Right atrium auricular region (tissue), 2 donors: ENCODE measurements around the gene UNC5B. TPM values are rescaled to one million over a fixed set of nuclear protein-coding genes. Genes with fewer than 3 reads are reported as not detected.

Experiments used
- DNase-seq: peaks from one replicate; pipeline ENCODE4 v3.0.0-alpha.2; 2019; ENCODE audit warnings: low spot score
- H3K27ac ChIP-seq, 2 donors: fragments of 200-600 bp; sonication (generic); 1 replicate in 1 of 2; 2 replicates in 1 of 2; pipeline ENCODE4 v1.5.1; 2016 to 2019
- H3K27me3 ChIP-seq, 2 donors: fragments of 200-600 bp; sonication (generic); one replicate each; pipeline versions ENCODE4 v1.5.1 to v1.6.0; 2017 to 2019
- H3K36me3 ChIP-seq: fragments of 200-600 bp; sonication (generic); one replicate; pipeline ENCODE4 v1.5.1; 2016
- H3K4me1 ChIP-seq, 2 donors: fragments of 200-600 bp; sonication (generic); one replicate each; pipeline versions ENCODE4 v1.5.1 to v1.6.0; 2017 to 2019
- H3K4me3 ChIP-seq, 2 donors: fragments of 200-600 bp; sonication (generic); 1 replicate in 1 of 2; 2 replicates in 1 of 2; pipeline ENCODE4 v1.5.1; 2017 to 2019; ENCODE audit warnings: mild to moderate bottlenecking in 1 of 2, moderate library complexity in 1 of 2
- H3K9me3 ChIP-seq, 2 donors: fragments of 200-600 bp; sonication (generic); one replicate each; pipeline ENCODE4 v1.5.1; 2019
- CTCF ChIP-seq, 2 donors: fragments of 200-600 bp; sonication (generic); IDR thresholded peaks; one replicate each; pipeline ENCODE4 v1.5.1; 2019; ENCODE audit warnings: antibody characterized with exemption in 2 of 2
- total RNA-seq, 2 donors: library from RNA; depleted of rRNA; stranded (reverse); fragments of >200 nt; gene quantifications; one replicate each; pipeline ENCODE4 v1.1.0, GENCODE V29; 2016

Gene UNC5B
- total RNA-seq, 2 donors from 2014 or later, result 10.9 to 29.2 TPM

- no peak overlapping the region for H3K27ac ChIP-seq
Measured at GRCh38 chr10:71320592-71320991, 108.2 kb downstream of the UNC5B start.

GRCh38 chr10:71321386-71321785 is 109.0 kb downstream of the UNC5B start:
- H3K4me3 ChIP-seq, result no peak overlapping the region
- no peak for DNase-seq
- no peaks in the 10 kb centered on the region for H3K9me3 ChIP-seq
- H3K4me1 ChIP-seq, result peaks cover 0 to 11% of the 10 kb centered on the region in 2 donors
- no peaks in the 10 kb centered on the region for H3K36me3 ChIP-seq
- no peaks in the 10 kb centered on the region for H3K27me3 ChIP-seq
- no peak for TF ChIP-seq CTCF (IDR thresholded peaks at IDR 0.05)
- H3K27ac ChIP-seq, result no peak overlapping the region

More at GRCh38 chr10:71320592-71320991, 108.2 kb downstream of the UNC5B start:
- no peak for TF ChIP-seq CTCF (IDR thresholded peaks at IDR 0.05)
- no peaks in the 10 kb centered on the region for H3K36me3 ChIP-seq
- H3K27me3 ChIP-seq, result no peaks in the 10 kb centered on the region
- H3K4me3 ChIP-seq, result no peak overlapping the region
- no peak for DNase-seq
- no peaks in the 10 kb centered on the region for H3K9me3 ChIP-seq
- peaks cover 0 to 11% of the 10 kb centered on the region in 2 donors for H3K4me1 ChIP-seq

GRCh38 chr10:71323407-71323806 is 111.0 kb downstream of the UNC5B start:
- Histone ChIP-seq H3K27me3 (no peaks in the 10 kb centered on the region), H3K9me3 (no peaks in the 10 kb centered on the region), H3K27ac (no peak overlapping the region), H3K4me3 (no peak overlapping the region), H3K36me3 (no peaks in the 10 kb centered on the region), H3K4me1 (peaks cover 0 to 11% of the 10 kb centered on the region in 2 donors)
- no peak for DNase-seq
- TF ChIP-seq CTCF (IDR thresholded peaks at IDR 0.05), result no peak

GRCh38 chr10:71324743-71325142 is 112.4 kb downstream of the UNC5B start:
- no peak for TF ChIP-seq CTCF (IDR thresholded peaks at IDR 0.05)
- H3K27me3 ChIP-seq, result no peaks in the 10 kb centered on the region
- no peak overlapping the region for H3K4me3 ChIP-seq
- H3K4me1 ChIP-seq, result peaks cover 0 to 4% of the 10 kb centered on the region in 2 donors
- no peak overlapping the region for H3K27ac ChIP-seq
- no peaks in the 10 kb centered on the region for H3K9me3 ChIP-seq
- H3K36me3 ChIP-seq, result no peaks in the 10 kb centered on the region
- DNase-seq, result no peak

- Histone ChIP-seq H3K27me3 (no peaks in the 10 kb centered on the region), H3K36me3 (no peaks in the 10 kb centered on the region), H3K4me1 (no peaks in the 10 kb centered on the region), H3K9me3 (no peaks in the 10 kb centered on the region), H3K4me3 (no peak overlapping the region), H3K27ac (no peak overlapping the region)
- no peak for DNase-seq
- TF ChIP-seq CTCF (IDR thresholded peaks at IDR 0.05), result no peak
Measured at GRCh38 chr10:71325267-71325666, 112.9 kb downstream of the UNC5B start.

GRCh38 chr10:71326464-71326881 is 114.1 kb downstream of the UNC5B start:
- Histone ChIP-seq H3K27ac (no peak overlapping the region), H3K27me3 (no peaks in the 10 kb centered on the region), H3K4me3 (no peak overlapping the region), H3K9me3 (no peaks in the 10 kb centered on the region), H3K4me1 (no peaks in the 10 kb centered on the region), H3K36me3 (no peaks in the 10 kb centered on the region)
- no peak for TF ChIP-seq CTCF (IDR thresholded peaks at IDR 0.05)
- DNase-seq, result no peak
